Measurements from ENCODE around the gene HS6ST1.
A peak's percentile ranks its signal among the peaks of the same experiment; 100 is the strongest.

The HS6ST1 gene

GRCh38 chr2:128293870-128294455, 24.7 kb downstream of the HS6ST1 start:
- no peak for DNase-seq

DNA sequence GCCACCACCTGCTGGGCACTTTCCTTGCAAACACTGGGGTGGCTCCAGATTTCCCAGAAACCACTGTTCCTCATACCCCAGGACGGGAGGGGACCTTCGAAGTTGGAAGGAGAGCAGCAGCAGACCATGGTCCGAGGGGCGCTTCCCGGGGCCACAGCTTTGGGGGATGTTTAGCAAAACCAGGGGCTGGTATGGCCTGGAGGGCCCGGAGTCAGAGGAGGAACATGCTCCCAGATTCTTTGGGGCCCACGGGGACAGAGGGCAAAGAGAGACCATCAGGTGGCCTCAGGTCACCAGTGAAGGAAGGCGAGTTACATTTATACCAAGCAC, 25.3 kb downstream of the HS6ST1 start:
- DNase-seq, result no peak

- no peak for DNase-seq
These were observed 25.9 kb downstream of the HS6ST1 start for GRCh38 chr2:128292599-128293425.

DNA sequence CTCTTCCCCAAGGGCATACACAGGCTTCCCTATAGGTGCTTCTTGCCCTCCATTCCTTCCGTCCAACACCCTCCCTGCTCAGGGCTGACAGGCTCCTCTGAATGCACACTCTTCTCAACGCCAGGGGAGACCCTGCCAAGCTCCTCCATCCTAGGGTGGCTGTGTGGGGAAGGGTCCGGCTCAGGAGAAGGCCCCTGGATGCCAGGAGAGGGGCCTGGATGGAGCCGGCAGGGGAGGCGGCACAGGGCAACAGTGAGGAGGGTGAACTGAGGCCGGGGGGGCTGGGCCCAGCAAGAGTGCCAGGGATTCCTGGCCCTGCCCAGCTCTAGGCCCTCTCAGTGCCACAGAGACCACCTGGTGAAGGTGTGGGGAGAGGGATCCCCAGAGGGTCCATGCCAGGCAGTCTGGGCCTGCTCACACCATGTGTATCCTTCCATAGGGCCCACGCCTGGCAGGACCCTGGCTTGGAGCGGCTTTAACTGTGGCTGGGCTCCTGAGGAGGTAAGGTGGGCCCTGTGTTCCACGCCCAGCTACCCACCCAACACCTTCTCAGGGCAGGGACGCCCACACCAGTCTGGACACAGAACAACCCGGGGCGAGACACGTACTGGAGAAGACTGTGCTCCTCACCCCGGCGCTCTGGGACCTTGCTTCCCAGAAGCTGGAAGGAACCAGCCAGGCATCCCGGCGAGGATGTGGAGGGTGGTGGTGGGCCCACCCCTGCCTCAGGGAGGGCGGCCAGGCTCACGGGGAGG, 26.6 kb downstream of the HS6ST1 start:
- DNase-seq, result no peak

- DNase-seq, result no peak
These were observed 27.4 kb downstream of the HS6ST1 start for GRCh38 chr2:128291161-128291843.

- no peak for DNase-seq
These were observed 28.3 kb downstream of the HS6ST1 start for GRCh38 chr2:128290356-128290755.

DNA sequence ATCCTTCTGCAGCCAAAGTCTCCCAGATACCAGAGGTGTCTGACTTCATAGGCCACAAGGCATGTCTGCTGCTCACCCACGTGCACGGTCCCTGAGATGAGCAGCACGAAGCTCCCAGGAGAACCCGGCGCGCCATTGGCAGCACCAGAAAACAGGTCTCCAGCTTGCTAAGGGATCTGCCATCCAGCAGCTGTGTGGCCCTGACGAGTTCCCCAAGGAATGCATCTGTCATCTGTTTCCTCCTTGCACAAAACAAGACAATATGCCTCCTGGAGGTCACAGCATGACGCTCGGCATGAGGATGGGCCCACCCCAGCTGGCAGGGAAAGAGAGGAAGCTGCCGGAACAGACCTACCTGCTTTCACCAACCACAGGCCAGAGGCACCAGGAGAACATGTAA, 29.2 kb downstream of the HS6ST1 start:
- peak; percentile 65 for DNase-seq

DNA sequence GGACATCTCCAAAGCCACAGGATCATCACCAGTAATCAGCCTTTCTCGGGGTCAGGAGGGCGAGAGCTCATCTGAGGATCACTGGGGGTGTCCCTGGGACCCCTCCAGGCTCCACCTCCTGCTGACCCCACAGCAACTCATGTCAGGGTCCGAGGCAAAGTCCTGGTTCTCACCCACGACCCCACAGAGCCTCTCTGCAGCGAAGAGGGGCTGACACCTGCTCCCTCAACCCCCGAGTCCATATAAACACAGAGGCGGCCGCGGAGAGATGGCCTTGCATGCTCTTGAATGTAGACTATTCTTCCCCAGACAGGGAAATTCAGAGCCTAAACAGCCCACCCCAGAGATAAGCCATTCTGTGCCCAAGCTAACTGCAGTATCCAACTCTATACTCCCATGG, 29.9 kb downstream of the HS6ST1 start:
- no peak for DNase-seq

GRCh38 chr2:128287780-128288735, 30.6 kb downstream of the HS6ST1 start:
- DNase-seq, result no peak

DNA sequence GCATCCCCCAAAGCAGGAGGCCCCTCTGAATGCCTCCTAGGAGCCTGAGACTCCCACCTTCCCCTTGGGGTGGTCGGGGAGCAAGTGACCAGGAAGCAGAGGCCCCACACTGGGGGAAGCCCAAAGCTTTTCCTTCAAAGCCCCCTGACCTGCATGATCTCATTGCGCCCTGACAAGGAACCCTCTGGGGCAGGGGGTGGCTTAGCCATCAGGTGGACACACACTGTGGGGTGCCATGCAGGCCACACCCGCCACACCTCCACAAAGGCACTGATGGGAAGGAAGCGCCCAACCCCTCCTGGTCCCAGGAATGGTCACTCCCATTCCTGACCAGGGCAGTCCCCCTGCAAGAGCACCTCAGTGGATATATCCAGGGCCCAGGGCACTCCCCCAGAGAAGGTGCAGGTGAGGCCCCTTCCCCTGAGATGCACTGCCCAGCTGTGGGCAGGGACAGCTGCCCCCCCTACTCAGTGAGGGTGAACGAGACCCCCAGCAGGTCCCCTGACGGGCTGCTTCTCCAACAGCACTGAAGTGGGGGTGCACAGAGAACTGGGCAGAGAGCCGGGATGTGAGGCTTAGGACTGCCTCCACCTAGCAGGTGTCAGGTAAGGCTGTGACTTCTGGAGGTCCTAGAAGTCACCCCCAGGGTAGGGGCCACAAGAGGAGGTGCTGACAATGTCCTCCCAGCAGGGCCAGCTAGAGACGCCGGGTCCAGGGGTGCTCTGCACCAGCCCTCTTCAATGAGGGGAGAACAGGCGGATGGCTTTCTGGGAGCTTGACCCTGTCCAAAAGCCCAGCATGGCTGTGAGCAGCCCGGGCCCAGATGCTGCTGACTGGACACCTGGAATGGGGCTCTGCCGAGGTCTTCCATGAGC, 31.5 kb downstream of the HS6ST1 start:
- DNase-seq, result no peak

- no peak for DNase-seq
These were observed 32.5 kb downstream of the HS6ST1 start for GRCh38 chr2:128286011-128286721.

DNA sequence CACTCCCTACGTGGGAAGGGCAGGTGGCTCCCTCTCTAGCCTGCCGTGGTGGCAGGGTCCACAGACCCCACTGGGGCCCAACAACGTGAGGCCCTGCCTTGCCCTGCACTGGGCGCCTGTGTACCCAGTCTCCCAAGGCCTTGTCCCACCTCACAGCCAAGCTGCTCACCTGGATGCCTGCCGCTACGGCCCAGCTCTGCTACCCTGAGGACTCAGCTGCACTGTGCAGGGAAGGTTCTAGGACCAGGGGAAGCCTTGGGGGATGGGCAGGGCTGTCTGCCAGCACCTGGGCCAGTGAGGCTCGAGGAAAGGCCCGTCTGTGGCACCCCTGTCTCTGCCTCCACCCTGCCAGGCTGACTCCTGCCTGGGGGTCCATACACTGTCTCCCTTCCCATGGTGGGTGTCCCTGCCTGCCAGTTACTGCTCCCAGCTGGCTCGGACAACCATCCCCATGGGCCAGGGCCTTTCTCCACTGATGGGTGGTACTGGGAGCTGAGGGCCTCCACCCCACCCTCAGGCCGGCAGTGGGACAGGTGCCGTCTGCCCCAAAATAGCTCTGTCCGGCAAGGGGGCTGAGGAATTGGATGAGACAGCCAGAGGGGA, 33.2 kb downstream of the HS6ST1 start:
- DNase-seq, result no peak

DNA sequence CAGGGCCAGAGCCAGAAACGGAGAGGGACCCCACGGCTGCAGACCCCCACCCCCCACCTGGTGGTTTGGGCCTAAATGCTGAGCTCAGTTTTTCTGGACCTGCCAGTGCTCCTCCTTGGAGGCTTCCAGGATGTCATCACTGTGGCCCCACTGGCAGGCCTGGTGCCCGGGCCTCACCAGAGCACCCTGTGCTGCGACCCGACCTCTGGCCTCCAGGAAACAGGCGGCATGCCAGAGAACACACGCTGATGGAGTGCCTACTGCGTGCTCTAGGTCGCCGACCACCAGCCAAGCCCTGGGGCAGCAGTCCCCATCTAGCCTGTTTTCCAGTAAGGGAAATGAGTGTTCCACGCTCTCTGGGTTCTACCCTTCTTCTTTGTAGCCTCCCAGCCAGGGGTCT, 33.8 kb downstream of the HS6ST1 start:
- DNase-seq, result no peak

DNA sequence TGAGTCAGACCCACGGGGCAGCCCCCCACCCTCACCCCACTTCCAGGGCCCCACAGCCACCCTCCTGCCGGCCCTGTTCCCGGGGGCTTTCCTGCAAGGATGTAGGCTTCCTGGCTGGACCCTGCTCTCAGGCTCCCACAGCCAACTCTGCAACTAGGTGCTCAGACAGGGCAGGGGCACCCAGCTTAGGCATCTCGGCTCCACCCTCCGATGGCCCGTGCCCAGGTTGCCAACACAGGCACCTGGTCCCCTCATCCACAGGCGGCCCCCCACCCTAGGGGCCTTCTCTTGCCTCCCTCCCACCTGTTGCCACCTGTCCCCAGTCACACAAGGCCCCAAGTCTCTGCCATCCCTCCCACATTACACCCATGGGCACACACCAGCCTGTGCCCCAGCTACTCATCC, 34.6 kb downstream of the HS6ST1 start:
- DNase-seq, result no peak

DNA sequence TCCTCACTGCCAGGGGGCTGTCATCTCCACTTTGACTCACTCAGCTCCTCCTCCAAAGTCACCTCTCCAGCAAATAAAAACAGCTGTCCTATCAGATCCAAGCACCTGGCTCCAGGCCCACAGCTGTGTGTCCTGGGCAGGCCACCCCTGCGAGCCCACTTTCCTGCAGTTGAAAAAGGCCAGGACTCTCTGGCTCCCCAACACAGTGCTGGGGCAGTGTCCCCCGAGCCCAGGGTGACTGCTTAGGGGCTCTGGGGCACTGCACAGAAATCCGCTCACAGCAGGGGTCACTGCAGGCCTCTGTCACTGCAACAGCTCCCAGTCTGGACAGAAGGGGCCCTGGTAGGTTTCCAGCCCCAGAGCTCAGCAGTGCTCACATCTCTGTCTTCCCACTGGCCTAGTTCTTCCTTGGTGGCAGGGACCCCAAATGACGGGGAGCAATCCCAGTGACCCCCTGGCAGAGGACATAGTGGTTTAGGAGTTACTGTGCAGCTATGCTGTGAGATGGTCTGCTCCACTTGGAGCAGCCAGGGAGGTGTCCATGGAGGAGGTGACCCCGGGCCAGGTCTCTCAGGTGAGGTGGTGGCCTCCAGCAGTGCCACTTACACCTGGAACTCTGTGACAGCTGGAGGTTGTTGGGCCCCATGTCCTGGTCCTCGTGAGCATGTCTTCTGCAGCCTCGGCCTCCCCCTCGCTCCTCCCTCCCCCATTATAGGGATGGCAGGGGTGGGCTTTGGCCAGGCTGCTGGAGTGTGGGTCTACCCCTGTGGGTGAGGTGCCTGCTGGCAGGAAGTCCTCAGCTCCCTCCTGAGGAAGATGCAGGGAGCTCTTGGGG, 35.5 kb downstream of the HS6ST1 start:
- DNase-seq, result no peak

- no peak for DNase-seq
These were observed 36.3 kb downstream of the HS6ST1 start for GRCh38 chr2:128282246-128282975.

DNA sequence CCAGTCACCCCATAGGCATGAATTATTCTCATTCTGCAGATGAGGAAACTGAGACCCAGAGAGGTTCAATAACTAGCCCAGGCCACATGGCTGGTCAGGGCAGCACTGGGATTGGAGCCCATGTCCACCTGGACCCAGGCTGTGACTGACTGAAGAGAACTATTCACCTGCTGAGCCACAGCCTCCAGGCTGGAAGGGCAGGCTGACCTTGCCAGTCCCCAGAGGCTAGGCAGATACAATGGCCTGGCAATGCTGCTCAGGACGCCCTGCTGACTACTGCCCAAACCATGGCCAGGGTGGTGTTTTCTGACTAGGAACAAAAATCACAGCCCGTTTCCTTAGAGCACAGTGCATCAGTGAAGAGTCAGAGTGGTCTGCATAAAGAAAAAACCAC, 36.8 kb downstream of the HS6ST1 start:
- DNase-seq, result no peak

DNA sequence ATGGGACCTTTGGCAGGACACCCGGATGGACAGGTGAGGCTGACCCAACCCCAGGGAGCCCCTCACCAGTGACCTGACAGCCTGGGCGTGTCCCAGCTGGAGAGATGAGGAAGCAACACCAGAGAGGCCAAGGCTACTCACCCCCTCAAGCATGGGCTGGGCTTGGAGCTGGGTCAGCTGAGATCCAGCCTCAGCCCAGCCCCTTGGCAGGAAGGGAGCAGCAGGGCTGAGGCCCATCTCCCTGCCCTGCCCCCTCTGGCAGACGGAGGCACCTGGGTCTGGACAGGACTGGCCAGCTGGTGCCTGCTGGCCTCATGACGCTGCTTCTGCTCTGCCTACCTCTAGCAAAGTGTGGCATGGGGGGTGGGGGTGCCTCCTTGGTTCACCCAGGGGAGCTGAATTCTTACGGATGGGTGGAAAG, 37.8 kb downstream of the HS6ST1 start:
- no peak for DNase-seq

All from NCI-H524 treated with DMSO at 0.1 percent for 48 hours (cell line).